Activated T-cell treated with anti-CD3 and anti-CD28 coated beads for 1 hour (primary cell): ENCODE data around the gene ADAM11.

Experiments
- DNase-seq: peaks from one replicate; pipeline ENCODE4 v3.0.0-alpha.2; 2020; ENCODE audit warnings: low read depth

ADAM11 gene

GRCh38 chr17:44775136-44775837 is 16.5 kb downstream of the ADAM11 start:
- peak; percentile 96 for DNase-seq

GRCh38 chr17:44775838-44776621 is 17.2 kb downstream of the ADAM11 start:
- DNase-seq: no peak

GRCh38 chr17:44776628-44777393 is 18.0 kb downstream of the ADAM11 start:
- no peak for DNase-seq

- DNase-seq: no peak
These were observed 18.9 kb downstream of the ADAM11 start for GRCh38 chr17:44777394-44778348.

GRCh38 chr17:44778656-44779210 is 19.9 kb downstream of the ADAM11 start:
- DNase-seq: no peak

GRCh38 chr17:44779211-44780025 is 20.6 kb downstream of the ADAM11 start:
- peak; percentile 74 for DNase-seq

GRCh38 chr17:44780161-44780560 is 21.4 kb downstream of the ADAM11 start:
- no peak for DNase-seq

GRCh38 chr17:44780845-44781480 is 22.2 kb downstream of the ADAM11 start:
- DNase-seq: no peak

GRCh38 chr17:44781551-44782325 is 22.9 kb downstream of the ADAM11 start:
- DNase-seq: no peak

GRCh38 chr17:44782326-44782850 is 23.6 kb downstream of the ADAM11 start:
- no peak for DNase-seq

- DNase-seq: no peak
These were observed 27.1 kb downstream of the ADAM11 start for GRCh38 chr17:44785921-44786320.

- no peak for DNase-seq
These were observed 27.8 kb downstream of the ADAM11 start for GRCh38 chr17:44786551-44787081.

GRCh38 chr17:44787271-44787940 is 28.6 kb downstream of the ADAM11 start:
- no peak for DNase-seq

GRCh38 chr17:44788139-44788538 is 29.4 kb downstream of the ADAM11 start:
- no peak for DNase-seq

GRCh38 chr17:44792276-44792675 is 33.5 kb downstream of the ADAM11 start:
- no peak for DNase-seq

GRCh38 chr17:44793885-44794842 is 35.4 kb downstream of the ADAM11 start:
- DNase-seq: no peak
